Chondrocyte (in vitro differentiated cells): Measurements from ENCODE around the gene C6orf47. TPM values are rescaled to one million over a fixed set of nuclear protein-coding genes. Genes with fewer than 3 reads are reported as not detected.

Experiments
- DNase-seq: peaks from one replicate; pipeline ENCODE4 v3.0.0; 2021; ENCODE audit warnings: mixed read lengths, low spot score
- H3K27ac Mint-ChIP-seq: one replicate; pipeline ENCODE4 v1.8.0; 2021; ENCODE audit warnings: mild to moderate bottlenecking, moderate library complexity, mixed read lengths; ENCODE audit not compliant: unreplicated experiment
- H3K27me3 Mint-ChIP-seq: 2 replicates; pipeline ENCODE4 v1.8.0; 2021; ENCODE audit warnings: low read depth, mixed read lengths
- H3K36me3 Mint-ChIP-seq: 2 replicates; pipeline ENCODE4 v1.8.0; 2021; ENCODE audit warnings: low read depth, mixed read lengths
- H3K4me1 Mint-ChIP-seq: 2 replicates; pipeline ENCODE4 v1.8.0; 2021; ENCODE audit warnings: low read depth, mild to moderate bottlenecking, mixed read lengths
- H3K4me3 Mint-ChIP-seq: one replicate; pipeline ENCODE4 v1.8.0; 2021; ENCODE audit warnings: mild to moderate bottlenecking, moderate library complexity, mixed read lengths; ENCODE audit not compliant: unreplicated experiment
- H3K9me3 Mint-ChIP-seq: 2 replicates; pipeline ENCODE4 v1.8.0; 2021; ENCODE audit warnings: low read depth, mixed read lengths
- CTCF ChIP-seq: fragments of 200-600 bp; sonication (generic); IDR thresholded peaks from 2 replicates; pipeline ENCODE4 v1.5.0; 2021; ENCODE audit warnings: antibody characterized with exemption, mild to moderate bottlenecking, moderate library complexity
- total RNA-seq: library from RNA; stranded (reverse); gene quantifications from 3 replicates; pipeline ENCODE4 v1.2.1, GENCODE V29; 2021

C6orf47 gene
- total RNA-seq, 1 donor from 2014 or later: 19.1 TPM

DNA sequence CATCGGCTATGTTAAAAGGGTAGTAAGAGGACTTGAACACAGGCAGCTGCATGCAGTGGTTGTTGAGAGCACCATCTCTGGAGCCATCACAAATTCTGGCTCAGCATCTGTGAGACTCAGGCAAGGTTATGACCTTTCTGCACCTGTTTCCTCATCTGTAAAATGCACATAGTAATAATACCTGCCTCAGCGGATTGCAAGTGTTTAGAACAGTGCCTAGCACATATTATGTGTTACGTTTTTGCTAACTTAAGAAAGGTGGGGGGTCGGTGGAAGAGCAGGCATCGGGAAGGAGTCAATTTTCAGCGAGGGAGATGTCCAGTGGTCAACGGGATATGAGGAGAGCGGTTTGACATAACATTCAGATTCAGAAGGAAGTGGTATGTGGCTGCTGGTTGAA is 17.4 kb upstream of the C6orf47 start:
- Mint-ChIP-seq H3K27me3 (no peaks in the 10 kb centered on the region), H3K36me3 (peaks cover 4% of the 10 kb centered on the region), H3K9me3 (no peaks in the 10 kb centered on the region), H3K4me1 (peaks cover 12% of the 10 kb centered on the region), H3K27ac (no peak overlapping the region), H3K4me3 (no peak overlapping the region)
- no peak for TF ChIP-seq CTCF
- DNase-seq: no peak

DNA sequence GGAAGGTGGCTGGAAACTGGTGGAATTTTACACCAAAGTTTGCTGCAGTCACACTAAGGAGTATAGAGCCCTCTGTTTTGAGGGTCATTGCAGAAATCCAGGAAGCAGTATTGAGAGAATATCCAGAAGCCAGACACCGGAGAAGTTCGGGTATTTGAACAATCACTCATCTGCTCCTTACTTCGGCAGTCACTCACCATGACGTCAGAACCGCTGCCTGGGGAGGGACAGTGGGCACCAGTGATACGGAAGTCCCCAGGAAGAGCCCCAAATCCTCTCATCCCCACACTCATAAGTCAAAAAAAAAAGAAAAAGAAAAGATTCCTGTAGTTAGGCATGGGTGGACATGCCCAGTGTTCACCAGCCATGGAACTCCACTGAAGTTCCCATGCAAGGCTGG is 16.3 kb upstream of the C6orf47 start:
- H3K36me3 Mint-ChIP-seq: peaks cover 11% of the 10 kb centered on the region
- no peak for TF ChIP-seq CTCF
- no peaks in the 10 kb centered on the region for H3K27me3 Mint-ChIP-seq
- no peak for DNase-seq
- peak overlapping the region; percentile 1 for H3K27ac Mint-ChIP-seq
- no peak overlapping the region for H3K4me3 Mint-ChIP-seq
- H3K9me3 Mint-ChIP-seq: no peaks in the 10 kb centered on the region
- peaks cover 12% of the 10 kb centered on the region for H3K4me1 Mint-ChIP-seq

DNA sequence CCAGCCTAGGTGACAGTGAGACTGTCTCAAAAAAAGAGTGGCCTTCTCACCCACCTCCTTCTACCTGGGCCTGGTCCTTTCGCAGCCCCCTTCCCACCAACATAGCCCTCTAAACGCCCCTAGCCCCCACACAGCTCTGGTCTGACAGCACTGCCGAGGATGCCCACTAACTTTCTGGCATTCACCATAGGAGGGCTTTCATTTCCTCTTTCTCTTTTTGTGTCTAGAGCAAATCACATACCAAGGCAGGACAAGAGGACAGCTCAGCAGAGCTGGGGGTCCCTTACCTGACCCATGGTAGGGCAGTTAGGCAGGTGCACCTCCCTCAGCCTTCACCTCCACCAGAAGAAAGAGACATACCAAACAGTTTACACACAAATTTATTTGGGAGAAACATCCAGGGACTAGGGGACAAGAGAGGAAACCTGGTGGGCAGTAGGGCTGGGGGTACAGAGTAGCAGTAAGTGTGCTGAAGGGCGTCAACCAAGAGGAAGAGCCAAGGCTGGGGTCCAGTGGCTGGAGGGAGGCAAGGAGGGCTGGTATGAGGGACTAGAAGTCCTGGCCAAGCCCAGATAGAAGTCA is 15.8 kb upstream of the C6orf47 start:
- no peak overlapping the region for H3K4me3 Mint-ChIP-seq

GRCh38 chr6:31669676-31670075 is 9.1 kb upstream of the C6orf47 start, which contains the start of gene LY6G5B:
Gene LY6G5B, plus strand, starts transcription at chr6:31669976. Its CDS starts 975 bp downstream, at chr6:31670951.
- H3K27ac Mint-ChIP-seq: no peak within 1 kb of the TSS
- H3K4me1 Mint-ChIP-seq: peaks cover 16% of the 10 kb centered on the region

More for the DNA sequence above, 15.8 kb upstream of the C6orf47 start:
- peaks cover 9% of the 10 kb centered on the region for H3K4me1 Mint-ChIP-seq
- TF ChIP-seq CTCF: no peak
- H3K36me3 Mint-ChIP-seq: peaks cover 15% of the 10 kb centered on the region
- H3K27me3 Mint-ChIP-seq: no peaks in the 10 kb centered on the region
- no peaks in the 10 kb centered on the region for H3K9me3 Mint-ChIP-seq
- H3K27ac Mint-ChIP-seq: no peak overlapping the region
- no peak for DNase-seq

GRCh38 chr6:31666337-31666965 is 5.9 kb upstream of the C6orf47 start:
- peak overlapping the region; percentile 87 for H3K4me3 Mint-ChIP-seq
- TF ChIP-seq CTCF: no peak
- H3K27me3 Mint-ChIP-seq: no peaks in the 10 kb centered on the region
- peak overlapping the region; percentile 98 for H3K27ac Mint-ChIP-seq
- peaks cover 41% of the 10 kb centered on the region for H3K4me1 Mint-ChIP-seq
- H3K36me3 Mint-ChIP-seq: peaks cover 30% of the 10 kb centered on the region
- no peaks in the 10 kb centered on the region for H3K9me3 Mint-ChIP-seq
- DNase-seq: no peak

More at GRCh38 chr6:31669676-31670075, 9.1 kb upstream of the C6orf47 start, which contains the start of gene LY6G5B:
- no peaks in the 10 kb centered on the region for H3K27me3 Mint-ChIP-seq
- no peak within 1 kb of the TSS for H3K4me3 Mint-ChIP-seq
- DNase-seq: no peak
- TF ChIP-seq CTCF: no peak
- no peaks in the 10 kb centered on the region for H3K9me3 Mint-ChIP-seq
- peaks cover 43% of the 10 kb centered on the region for H3K36me3 Mint-ChIP-seq
